Esophagus muscularis mucosa (tissue), 4 donors: ENCODE results near the gene CELF4.

Experiments
- EP300 ChIP-seq: sonication (generic); formaldehyde crosslinking; IDR thresholded peaks from one replicate; pipeline ENCODE4 v1.6.1; 2017; ENCODE audit warnings: antibody characterized with exemption
- POLR2A ChIP-seq: fragments of 450-650 bp; IDR thresholded peaks from one replicate; pipeline ENCODE4 v1.6.1; 2017; ENCODE audit warnings: antibody characterized with exemption, moderate library complexity, mild to moderate bottlenecking, low read depth
- POLR2AphosphoS5 ChIP-seq, 2 donors: sonication (generic); formaldehyde crosslinking; IDR thresholded peaks; one replicate each; pipeline ENCODE4 v1.6.1; 2017; ENCODE audit warnings: antibody characterized with exemption in 2 of 2
- TF ChIP-seq, protein P1 (sequence below), 3 experiments: fragments of 200-600 bp in 2 of 3; fragments of 450-650 bp in 1 of 3; sonication (generic) in 2 of 3; IDR thresholded peaks; one replicate each; pipeline ENCODE4 v1.5.1; 2017 to 2019; ENCODE audit warnings: antibody characterized with exemption in 3 of 3, mild to moderate bottlenecking in 2 of 3, moderate library complexity in 1 of 3

DNA sequence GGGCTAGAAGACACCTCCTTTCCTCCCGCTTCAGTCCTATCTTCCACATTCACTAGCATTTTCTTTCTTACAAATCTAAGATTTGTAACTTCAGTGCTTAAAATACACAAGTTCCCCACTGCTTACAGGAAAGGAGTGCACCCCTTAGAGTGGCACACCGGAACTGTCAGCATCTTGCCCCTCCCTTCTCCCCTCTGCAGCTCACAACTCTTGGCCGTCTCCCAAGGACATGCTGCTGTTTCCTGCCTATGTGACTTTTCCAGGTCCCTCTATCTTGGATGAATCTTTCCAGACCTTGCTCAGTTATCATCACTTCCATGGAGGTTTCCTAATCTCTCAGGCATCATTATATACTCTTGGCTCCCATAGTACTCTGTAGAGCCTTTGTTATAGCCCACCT is 334.8 kb downstream of the CELF4 start:
- TF ChIP-seq, protein P1, sequence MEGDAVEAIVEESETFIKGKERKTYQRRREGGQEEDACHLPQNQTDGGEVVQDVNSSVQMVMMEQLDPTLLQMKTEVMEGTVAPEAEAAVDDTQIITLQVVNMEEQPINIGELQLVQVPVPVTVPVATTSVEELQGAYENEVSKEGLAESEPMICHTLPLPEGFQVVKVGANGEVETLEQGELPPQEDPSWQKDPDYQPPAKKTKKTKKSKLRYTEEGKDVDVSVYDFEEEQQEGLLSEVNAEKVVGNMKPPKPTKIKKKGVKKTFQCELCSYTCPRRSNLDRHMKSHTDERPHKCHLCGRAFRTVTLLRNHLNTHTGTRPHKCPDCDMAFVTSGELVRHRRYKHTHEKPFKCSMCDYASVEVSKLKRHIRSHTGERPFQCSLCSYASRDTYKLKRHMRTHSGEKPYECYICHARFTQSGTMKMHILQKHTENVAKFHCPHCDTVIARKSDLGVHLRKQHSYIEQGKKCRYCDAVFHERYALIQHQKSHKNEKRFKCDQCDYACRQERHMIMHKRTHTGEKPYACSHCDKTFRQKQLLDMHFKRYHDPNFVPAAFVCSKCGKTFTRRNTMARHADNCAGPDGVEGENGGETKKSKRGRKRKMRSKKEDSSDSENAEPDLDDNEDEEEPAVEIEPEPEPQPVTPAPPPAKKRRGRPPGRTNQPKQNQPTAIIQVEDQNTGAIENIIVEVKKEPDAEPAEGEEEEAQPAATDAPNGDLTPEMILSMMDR (IDR thresholded peaks at IDR 0.05), result no peak
- TF ChIP-seq EP300 (no peak), POLR2AphosphoS5 (IDR thresholded peaks at IDR 0.05) (no peak), POLR2A (no peak)
